C4-2B (cell line): ENCODE measurements around the gene HOXB4.

Experiments used
- ZFX ChIP-seq: fragments of 450-650 bp; IDR thresholded peaks from 2 replicates; pipeline ENCODE4 v1.6.1; 2017
- TF ChIP-seq, protein P1 (sequence below): fragments of 450-650 bp; conservative IDR thresholded peaks from 2 replicates; pipeline ENCODE4 v1.5.1; 2017; ENCODE audit warnings: mild to moderate bottlenecking

DNA sequence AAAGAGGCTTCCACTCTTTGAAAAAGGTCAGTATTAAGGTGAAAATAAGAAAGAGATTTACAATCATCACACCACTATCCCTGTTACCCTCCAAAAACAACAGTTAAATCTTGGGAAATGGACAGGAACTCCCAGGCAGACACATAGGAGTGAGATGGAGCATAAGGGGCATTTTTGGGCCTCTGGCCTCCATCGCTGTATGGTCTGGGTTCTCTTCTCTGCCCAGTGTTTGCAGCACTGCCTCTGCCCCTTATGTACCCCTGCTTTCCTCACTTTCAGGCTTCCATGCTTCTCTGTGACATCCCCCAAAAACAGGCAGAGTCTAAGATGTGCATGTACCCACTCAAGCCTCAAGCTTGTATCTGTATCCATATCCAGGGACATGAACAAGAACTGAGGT lies 32.6 kb downstream of the HOXB4 start:
- TF ChIP-seq, protein P1, sequence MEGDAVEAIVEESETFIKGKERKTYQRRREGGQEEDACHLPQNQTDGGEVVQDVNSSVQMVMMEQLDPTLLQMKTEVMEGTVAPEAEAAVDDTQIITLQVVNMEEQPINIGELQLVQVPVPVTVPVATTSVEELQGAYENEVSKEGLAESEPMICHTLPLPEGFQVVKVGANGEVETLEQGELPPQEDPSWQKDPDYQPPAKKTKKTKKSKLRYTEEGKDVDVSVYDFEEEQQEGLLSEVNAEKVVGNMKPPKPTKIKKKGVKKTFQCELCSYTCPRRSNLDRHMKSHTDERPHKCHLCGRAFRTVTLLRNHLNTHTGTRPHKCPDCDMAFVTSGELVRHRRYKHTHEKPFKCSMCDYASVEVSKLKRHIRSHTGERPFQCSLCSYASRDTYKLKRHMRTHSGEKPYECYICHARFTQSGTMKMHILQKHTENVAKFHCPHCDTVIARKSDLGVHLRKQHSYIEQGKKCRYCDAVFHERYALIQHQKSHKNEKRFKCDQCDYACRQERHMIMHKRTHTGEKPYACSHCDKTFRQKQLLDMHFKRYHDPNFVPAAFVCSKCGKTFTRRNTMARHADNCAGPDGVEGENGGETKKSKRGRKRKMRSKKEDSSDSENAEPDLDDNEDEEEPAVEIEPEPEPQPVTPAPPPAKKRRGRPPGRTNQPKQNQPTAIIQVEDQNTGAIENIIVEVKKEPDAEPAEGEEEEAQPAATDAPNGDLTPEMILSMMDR: no peak
- no peak for TF ChIP-seq ZFX
